HuH-7 (cell line): ENCODE data around the gene FHL2.

Experiments used
- DNase-seq: peaks from one replicate; pipeline ENCODE4 v3.0.0; 2011; ENCODE audit warnings: low spot score

The FHL2 gene

DNA sequence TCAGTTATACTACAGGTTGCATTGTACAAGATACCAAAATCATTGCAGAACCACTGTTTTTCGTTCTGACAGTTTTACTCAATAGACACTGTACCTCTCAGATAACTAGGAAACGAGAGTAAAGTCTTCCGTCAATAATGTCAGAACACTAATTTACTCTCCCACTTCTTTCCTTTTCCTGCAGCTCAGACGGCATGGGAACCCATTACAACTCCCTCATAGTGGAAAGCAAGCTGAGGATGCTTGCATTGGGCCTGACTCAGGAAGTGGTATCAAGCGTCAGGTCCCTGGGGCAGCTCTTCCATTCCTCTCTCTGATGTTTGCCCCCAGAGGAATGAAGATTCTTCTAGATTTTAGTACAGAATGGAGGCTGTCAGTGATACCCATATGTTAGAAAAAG lies 23.9 kb upstream of the FHL2 start:
- DNase-seq = no peak

DNA sequence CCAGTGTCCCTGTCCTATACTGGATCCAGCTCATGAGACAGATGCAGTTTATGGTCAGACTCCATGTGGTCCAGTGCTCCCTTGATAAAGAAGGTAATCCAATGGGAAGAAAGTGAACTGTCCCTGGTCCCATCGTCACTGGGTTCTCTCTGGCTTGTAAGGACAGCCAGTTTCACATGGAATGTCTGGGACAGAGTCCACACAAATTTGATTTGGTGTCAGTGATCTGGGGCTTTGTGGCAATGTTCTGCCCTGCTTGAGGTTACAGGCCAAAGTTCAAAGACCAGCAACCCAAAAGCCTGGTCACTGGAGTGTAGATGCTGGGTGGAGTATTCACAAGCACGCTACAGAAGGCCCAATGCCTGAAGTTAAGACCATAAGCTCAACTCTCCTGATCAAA lies 22.2 kb upstream of the FHL2 start:
- no peak for DNase-seq

DNA sequence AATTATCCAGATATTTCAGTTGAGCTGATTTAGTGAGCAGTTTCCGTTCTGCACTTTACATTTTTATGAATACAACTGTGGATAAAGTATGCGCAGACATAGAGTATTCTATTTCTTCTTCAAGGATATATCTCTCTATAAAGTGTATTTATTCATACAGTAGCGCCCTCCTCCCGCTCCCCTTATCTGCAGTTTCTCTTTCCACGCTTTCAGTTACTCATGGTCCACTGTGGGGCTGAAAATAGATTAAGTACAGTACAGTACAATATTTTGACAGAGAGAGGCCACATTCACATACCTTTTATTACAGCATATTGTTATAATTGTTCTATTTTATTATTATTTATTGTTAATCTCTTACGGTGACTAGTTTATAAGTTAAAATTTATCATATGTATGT lies 19.7 kb upstream of the FHL2 start:
- DNase-seq = no peak

DNA sequence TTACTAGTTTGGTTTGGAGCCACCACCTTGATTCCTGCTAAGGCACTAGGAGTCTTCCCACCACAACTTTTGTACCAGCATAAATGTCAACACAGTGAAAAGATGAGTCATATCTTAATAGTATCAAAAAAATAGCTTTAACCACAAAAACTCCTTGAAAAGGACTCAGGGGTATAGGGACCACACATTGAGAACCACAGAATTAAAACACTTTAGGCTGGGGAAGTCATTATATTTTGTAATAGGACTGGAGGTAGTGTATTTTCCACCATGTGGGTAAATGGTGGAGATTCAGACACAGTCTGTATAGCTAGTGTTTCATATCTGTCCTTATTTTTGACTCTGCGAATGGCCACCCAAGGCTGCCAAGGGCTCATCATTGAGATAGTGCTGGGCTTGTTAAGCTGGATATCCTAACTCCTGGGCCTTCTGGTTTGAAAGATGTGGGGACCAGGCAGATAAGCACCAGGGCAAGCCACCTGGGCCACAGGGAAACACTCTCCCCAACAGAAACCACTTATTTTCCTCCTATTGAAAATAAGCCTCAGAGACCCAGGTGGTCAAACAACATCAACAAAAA lies 19.1 kb upstream of the FHL2 start:
- no peak for DNase-seq

DNA sequence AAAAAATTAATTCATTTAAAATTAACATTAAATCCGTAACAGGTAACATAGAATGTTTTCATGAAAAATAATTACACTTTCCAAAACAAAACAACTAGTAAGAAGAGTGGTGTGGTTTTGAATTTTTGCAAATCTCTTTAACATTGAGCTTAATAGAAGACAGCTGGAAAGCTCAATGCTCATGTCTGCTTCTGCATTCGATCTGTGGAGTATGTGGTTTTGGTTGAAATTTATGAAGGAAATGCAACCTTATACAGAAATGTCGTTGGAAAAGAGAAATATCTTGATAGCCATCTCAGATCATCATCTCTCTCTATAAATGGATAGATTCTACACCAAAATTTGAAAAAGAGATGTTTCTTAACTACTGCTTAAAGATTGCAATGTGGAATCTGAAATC lies 17.3 kb upstream of the FHL2 start:
- no peak for DNase-seq

DNA sequence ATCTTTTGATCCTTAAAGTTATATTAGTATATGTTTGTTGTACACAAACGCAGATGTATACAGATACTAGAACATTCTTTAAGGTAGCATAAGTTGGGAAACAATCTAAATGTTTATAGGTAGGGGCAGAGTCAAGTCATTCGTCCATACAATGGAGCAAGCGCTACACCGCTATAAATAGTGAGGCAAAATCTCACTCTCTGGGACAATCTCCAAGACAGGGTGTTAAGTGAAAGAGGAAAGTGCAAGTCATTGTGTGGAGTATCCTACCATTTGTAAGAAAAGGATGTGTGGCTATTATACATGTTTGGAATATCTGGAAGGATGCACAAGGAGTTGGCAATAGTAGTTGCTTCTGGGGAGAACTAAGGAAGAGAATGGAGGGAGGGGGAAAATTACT lies 16.2 kb upstream of the FHL2 start:
- no peak for DNase-seq

DNA sequence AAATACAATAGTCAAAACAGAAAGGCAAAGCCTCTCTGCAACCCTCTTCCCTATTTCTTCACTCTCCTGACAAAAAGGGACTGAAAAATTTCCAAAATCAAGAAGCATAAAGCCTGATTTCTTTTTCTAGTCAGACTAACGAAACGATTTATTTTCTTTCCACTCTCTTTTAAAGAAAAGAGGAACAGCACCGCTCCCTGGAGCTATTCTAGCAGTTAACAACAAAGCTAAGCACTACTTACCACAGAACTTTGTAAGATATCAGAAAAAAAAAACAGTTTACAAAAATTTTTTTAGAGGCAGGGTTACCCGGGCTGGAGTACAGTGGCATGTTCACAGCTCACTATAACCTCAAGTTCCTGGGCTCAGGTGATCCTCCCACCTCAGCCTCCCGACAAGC lies 14.4 kb upstream of the FHL2 start:
- no peak for DNase-seq

DNA sequence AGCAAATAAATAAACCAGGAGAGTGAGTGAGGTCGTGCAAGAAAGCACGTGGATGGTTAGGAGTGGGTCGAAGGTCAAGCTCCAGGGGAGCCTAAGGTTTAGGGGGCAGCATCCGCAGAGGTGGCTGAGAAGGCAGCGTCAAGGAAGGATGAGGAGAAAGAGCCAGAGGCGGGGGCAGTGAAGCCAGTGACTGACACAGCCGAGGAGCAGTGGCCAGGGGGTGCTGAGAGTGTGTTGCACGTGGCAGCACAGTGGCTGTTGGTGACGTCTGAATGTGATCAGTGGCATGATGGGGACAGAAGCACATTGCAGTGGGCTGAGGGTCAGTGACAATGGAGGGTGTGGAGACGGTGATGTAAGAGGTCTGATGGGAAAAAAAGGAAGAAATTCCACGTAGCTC lies 13.7 kb upstream of the FHL2 start:
- DNase-seq = no peak

DNA sequence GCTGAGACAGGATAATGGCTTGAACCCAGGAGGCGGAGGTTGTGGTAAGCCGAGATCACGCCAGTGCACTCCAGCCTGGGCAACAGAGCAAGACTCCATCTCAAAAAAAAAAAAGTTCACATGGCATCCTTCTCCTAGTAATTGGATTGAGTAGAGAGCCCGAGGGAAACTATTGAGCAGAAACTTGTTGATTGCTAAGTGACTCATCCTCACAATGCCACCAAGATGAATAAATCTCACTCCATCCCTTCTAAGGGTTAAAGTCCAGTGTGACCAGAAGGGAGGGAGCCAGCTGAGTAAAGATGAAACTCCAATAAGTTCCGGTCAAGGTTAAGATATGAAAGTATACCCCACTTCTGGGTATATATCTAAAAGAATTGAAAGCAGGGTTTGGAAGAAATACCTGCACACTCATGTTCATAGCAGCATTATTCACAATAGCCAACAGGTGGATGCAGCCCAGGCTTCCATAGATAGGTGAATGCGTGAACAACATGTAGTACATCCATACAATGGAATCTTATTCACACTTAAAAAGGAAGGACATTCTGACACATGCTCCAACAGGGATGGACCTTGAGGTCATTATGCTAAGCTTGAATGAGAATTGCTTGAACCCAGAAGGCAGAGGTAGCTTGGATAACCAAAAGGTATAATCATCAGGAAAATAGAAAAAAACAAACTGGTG lies 13.0 kb upstream of the FHL2 start:
- no peak for DNase-seq

DNA sequence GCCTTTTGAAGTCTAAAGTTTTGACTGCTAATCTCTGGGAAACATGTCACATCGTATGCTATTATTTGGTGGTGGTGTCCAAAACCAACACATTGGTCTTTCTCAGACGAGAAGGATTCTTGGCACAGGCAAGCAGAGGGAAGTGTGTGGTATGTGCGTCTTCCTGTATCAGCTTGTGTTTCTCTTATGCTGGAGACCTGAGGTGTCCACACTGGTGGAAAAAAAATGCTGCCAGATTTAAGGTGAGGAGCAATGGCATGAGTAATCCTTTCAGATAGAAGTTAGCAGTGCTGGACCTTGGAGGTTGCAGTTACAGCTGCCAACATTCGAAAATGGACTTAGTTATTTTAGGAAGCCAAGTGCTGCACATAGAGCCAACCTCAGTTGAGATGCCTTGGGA lies 11.7 kb upstream of the FHL2 start:
- no peak for DNase-seq

DNA sequence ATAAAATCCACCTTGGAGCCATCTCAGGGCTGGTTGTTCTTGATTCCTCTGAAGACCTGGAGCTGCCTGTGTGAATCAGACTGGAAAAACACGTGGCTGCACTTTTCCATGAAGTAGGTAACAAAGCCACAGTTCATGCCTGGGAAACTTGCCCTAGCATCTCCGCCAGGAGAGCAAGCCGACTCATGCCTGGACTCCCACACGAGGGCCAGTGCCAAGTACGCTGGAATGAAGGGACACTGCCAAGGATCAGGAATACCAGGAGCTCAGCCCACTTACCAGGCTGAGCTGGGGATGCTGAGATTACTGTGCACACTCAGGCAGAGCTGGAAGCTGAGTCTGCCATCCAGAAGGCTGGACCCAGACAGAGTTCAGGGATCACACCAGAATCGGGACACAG lies 10.9 kb upstream of the FHL2 start:
- no peak for DNase-seq

DNA sequence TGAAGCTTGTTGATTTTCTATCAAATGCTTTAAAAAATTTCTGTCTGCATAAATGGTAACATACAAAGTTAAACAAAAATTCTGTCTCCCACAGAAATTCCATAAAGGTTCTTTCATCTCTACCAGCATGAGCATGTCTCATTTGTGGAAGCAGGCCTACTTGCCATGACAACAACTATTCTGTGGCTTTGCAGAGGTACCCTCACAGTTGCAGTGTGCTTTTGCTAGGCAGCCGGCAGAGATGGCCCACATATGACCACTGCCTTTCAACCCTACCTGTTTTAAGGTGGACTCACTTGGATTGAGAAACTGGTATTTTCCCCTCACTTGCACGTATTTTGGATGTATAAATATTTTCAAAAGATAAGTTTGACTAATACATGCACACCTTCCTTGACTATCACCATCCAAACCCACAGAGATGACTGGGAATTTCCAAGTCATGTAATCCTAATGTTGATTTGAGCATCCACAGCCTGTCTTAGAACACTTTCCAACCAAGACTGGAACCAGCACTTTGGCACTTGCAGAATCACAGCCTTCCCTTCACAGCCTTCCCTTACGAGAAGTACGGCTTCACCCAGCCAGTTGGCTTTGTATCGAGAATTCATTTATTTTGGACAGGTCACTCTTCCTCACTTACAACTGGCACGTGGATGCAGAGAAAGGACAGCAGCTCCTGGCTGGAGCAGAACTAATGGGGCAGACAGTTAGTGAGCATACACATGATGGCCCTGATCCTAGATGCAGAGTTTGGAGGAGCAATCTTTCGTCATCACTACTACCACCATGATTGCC lies 9.3 kb upstream of the FHL2 start:
- DNase-seq = no peak

DNA sequence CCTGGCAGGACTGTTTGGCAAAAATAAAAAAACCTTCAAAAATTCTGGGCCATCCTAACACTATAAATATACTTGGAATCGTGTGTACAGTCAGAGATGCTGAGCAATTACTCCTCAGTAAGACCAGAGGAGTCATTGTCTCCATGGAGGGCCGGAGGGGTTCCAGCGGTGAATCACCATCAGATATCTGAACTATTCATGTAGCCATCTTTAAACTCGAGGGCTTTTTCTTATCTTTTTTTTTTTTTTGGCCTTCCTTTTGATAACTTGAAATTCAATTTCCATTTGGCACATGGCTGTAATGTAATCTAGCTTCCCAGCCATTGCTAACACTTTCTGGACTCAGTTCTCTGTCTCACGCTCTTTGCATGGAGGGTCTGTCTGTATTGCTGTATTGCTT lies 7.4 kb upstream of the FHL2 start:
- DNase-seq = no peak

DNA sequence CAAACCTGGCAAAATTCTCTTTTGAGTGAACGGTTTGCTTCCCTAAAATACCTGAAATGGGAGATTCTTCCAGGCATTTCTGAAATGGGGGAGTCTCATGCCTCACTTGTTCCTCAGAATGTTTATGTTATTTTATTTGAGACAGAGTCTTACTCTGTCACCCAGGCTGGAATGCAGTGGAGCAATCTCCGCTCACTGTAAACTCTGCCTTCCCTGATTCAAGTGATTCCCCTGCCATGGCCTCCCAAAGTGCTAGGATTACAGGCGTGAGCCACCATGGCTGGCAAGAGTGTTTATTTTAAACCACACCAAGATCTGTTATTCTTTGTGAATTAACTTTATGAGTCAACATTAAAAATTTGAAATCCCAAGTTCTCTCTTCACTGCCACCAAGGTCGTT lies 6.4 kb upstream of the FHL2 start:
- DNase-seq = no peak

DNA sequence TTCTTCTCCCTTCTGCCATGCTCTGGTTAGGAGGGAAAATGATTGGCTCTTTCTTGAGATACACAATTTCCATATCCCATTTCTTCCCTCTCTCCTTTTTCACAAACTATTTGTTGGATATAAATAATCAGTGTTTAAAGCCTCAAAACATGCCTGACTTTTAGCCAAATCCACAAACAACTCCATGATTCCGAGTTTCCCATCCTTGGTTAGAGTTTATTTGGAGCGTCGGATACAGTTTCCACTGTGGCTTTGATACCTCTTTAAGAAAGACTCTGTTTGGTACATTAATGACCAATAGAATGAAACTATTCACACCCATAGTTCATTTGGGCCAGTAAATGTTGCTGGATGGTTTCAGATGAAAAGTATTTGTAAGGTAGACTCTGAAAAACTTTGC lies 5.9 kb upstream of the FHL2 start:
- no peak for DNase-seq

DNA sequence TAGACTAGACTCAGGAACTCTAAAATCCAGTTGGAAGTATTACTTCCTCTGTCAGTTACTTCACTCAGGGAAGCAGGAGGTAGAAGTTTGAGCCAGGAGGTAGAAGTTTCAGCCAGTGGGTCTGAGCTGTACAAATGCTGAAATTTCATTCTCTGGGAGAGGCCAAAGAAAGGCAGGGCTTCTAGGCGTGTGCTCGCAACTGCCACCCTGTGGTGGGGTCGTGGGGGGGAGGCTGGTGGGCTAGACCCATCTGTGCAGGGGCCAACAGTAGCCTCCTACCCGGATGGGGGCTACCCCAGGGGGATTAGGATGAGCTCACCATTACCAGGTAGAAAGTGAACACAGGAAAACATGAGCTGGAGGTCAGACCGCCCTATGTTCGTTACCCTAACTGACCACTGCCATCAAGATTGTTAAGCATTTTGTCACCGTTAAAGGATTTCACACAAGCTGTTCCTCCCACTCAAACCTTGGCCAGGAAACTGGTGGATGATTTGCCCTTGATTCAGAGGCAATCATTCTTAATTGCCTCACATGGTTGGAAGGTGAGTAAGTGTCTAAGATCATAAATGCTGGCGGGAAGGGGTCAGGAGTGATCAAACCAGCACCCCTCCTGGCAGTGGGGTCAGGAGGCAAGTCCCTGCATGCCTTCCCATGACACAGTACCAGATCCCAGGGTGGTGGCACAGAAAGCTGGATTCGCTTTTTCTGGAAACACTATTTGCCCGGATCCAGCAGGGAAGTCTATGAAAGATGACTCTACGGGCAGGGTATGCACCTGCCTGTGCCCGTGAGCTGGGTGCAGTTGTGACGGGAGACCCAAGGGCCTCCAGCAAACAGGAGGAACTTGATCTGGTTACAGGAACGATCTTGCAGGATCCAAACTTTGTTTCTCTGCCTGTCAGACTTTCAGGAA lies 5.2 kb upstream of the FHL2 start:
- no peak for DNase-seq

DNA sequence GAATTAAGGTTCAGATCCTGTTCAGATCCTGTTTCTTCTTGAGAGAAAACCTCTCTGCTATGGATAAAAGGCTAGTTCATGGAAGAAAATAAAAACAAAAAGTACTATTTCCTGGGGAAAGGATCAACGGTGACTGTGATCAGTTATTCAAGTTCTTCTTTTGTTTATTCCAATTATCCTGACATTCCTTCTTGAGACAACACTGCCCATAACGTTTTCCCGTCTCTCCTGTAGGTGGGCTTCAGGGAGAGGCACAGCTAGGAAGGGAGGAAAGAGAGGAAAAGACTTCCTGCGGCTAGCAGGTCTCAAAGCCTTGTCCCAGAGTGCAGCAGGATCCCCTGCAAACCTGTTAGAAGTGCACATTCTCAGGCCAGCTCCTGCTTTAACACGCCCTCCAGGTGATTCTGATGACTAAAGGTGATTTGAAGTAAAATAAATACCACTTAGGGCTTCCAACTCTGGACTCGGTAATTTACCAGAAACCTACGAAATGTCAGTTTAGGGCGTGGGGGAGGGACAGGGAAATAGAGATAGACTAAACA lies 4.5 kb upstream of the FHL2 start:
- DNase-seq = no peak

DNA sequence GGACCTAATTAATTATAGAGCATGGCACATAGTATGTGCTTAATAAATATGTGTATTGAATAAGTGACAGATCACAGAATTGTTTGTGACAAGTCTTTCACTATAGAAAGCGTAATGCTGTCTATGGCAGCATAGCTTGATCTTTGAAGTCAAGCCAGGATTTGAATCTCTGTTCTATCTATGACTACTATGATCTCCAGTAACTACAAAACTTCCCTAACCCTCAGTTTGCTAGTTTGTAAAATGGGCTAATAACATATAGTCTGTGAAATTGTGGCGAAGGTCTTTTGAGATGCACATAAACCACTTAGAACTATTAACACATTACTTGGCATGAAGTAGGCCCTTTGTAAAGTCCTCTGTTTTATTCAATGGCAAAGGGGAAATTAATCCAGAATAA lies 4.0 kb upstream of the FHL2 start:
- DNase-seq = no peak

DNA sequence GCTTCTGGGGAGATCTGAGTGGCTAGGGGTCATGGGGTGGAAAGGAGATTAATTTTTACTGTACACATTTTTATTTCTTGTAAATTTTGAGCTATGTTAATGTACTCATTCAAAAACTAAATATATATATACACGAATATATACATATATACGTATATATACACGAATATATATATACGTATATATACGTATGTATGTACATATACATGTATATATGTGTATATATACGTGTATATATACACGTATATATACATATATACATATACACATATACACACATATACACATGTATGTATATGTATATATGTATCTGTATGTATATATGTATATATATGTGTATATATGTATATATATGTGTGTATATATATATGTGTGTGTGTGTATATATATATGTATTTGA lies 3.0 kb upstream of the FHL2 start:
- no peak for DNase-seq

DNA sequence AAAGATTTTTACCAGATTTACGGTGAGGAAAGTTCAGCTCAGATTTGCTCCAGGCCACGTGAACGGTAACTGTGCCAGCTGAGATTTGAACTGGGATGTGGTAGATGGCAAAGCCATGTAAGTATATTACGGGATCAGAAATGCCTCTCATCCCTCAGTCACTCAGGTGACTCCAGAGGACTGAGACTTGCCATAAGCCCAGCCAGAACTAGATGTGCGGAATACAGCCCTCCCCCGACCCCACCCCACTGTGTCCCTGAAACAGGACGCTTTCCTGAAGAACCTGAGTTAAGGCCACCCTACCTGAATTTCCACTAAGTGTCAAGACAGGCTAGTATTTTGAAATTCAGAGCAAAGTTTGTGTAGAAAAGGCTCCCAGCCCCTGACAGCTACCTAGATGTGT lies 1.3 kb upstream of the FHL2 start:
- DNase-seq = no peak

DNA sequence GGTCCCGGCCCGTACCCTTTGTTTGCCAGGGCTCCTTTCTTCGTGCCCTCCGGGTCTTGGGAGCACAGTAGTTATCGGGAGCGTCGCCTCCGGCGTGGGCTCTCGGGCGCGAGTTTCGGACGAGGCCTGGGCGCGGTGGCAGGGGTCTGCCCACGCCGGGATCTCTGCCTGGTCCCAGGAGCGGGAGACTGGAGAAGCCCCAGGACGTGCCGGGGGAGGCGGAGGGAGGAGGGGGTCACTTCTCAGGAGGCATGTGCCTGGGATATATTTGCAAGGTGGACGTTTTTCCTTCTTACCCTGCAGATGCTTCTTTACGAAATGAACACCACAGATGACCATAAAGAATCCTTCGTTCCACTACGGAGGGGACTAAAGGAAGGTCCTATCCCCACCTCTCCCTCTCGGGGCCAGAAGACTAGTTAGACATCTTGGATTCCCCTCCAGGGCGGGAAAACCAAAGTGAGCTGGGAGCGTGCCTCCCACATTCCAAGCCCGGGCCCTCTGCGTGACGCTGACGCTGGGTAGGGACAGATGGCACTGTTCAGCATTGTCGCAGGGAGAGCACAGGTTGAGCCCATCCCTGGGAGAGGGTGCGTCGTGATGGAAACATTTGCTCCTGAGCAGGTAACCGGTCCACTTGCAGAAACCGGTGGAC lies 483 bp upstream of the FHL2 start:
- no peak for DNase-seq

DNA sequence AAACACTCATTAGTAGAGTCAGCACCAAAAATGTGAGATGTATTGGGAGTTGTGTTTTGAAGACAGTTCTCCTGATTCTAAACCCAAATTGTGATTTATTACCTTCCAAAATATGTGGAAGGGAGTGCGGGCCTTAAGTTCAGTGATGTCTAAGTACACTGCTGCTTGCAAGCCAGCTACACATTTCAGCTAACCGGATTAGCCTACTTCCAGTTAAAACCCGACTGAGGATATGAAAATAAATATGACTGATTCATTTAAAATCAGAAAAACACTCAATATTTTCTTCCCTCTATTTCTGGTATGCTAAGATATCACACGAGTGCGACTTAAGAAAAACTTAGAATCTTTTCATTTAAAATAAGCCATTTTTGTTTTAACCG lies 907 bp downstream of the FHL2 start:
- no peak for DNase-seq
